Activated T-cell treated with anti-CD3 and anti-CD28 coated beads, Interleukin-2, amount 50 U/mL, for 48 hours (primary cell): ENCODE measurements around the gene EEF1A1.
"Not testable (repeated sequence)": the region's sequence is repeated elsewhere in the genome, so short reads cannot be mapped to it uniquely, and the experiment has no call there.

Source experiments
- DNase-seq, 2 experiments: peaks; one replicate each; pipeline ENCODE4 v3.0.0-alpha.2; 2020

EEF1A1 gene

GRCh38 chr6:73520688-73521350 lies at the start of gene EEF1A1:
EEF1A1 (minus strand) TSS chr6:73521032; CDS start chr6:73520026, 1,006 bp downstream.
- DNase-seq: peak; percentile 100

GRCh38 chr6:73569121-73569520 lies 48.3 kb upstream of the EEF1A1 start:
- DNase-seq: no peak

- no peak for DNase-seq
Measured at GRCh38 chr6:73566954-73567591, 46.2 kb upstream of the EEF1A1 start.

DNA sequence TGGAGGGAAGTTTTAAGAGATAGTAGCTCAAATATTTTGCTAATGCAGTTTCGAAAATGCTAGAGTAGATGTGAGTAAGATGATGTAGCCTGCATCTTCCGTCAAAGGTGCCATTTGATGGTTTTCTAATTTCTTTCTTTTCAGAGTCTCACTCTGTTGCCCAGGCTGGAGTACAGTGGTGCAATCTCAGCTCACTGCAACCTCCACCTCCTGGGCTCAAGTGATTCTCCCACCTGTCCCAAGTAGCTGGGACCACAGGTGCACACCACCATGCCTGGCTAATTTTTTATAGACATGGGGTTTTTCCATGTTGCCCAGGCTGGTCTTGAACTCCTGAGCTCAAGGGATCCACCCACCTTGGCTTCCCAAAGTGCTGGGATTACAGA lies 45.6 kb upstream of the EEF1A1 start:
- DNase-seq: not testable (repeated sequence)

- DNase-seq: no peak
Measured at GRCh38 chr6:73565767-73566485, 45.1 kb upstream of the EEF1A1 start.

- DNase-seq: no peak
Measured at GRCh38 chr6:73564578-73565345, 43.9 kb upstream of the EEF1A1 start.

DNA sequence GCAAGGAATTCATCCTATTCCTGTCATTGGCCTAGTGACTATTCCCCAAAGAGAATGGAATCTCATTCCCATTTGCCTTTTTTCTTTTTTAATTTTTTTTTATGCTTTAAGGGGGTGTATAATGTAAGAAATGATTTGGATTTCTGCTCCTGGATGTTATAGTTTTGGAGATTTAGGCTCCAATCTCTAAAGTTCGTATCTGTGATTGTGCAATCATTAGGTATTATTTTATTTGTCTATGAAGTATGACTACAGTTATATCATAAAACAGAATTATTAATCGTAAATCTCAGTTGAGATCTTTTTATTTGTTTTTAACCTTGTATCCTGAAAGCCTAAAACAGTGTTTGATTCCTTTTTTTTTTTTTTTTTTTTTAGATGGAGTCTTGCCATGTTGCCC lies 41.7 kb upstream of the EEF1A1 start:
- no peak for DNase-seq

- DNase-seq: no peak
Measured at GRCh38 chr6:73560853-73561407, 40.1 kb upstream of the EEF1A1 start.

- no peak for DNase-seq
Measured at GRCh38 chr6:73560182-73560732, 39.4 kb upstream of the EEF1A1 start.

DNA sequence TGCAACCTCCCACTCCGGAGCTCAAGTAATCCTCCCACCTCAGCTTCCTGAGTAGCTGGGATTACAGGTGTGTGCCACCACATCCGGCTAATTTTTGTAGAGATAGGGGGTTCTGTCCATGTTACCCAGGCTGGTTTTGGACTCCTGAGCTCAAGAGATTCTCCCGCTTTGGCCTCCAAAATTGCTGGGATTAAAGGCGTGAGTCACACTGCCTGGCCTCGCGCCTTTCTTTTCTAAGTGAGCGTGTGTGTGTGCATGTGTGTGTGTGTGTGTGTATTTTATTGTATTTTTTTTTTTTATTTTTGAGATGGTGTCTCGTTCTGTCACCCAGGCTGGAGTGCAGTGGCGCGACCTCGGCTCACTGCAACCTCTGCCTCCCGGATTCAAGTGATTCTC lies 38.6 kb upstream of the EEF1A1 start:
- not testable (repeated sequence) for DNase-seq

DNA sequence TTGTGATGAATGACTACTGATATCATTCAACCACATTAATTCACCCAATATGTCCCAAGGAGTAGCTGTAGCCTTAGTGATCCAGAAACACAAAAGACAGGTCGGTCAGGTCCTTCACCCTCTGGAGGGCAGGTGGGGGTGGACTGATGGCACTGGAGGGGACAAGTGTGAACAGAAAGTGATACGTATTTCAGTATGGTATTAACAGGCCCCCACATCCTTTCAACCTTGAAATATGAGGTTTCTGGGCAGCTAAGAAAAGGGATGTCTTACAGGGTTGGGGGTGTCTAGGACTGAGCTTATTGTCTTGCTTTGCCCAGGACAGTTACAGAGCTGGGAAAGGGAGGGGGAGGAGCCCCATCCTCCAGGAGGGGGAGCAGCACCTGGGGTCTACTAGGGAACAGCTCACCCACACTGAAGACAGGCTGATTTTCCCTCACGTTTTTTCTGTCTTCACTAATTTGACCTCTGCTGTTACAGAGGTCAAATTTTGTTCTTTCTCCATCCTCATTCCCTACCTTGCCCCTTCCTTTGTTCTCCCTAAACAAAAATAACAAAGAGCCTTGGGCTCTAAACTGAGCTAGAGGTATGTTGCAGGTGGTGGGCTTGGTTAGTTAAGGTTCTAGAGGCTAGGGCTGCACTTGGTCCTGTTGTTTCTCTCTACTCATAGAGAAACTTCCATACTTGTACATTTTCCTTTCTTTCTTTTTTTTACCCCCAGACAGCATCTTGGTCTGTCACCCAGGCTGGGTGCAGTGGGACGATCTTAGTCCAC lies 38.0 kb upstream of the EEF1A1 start:
- no peak for DNase-seq

DNA sequence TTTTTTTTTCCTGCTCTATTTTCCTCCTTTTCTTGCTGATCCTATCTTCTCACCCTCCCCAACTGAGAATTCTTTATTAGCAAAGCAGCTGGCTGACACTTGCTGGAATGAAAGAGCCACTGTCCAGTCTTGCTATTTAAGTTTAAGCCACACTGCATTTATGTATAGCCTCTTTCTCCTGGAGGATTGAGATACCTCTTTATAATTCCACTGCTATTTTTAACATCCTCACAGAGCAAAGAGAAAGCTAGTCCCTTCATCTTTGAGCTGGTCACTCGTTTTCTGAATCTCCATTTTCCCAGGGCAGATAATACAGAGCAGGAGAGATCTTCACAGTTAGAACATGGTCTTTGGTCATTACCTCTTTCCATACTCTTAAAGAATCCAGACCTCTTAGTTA lies 36.0 kb upstream of the EEF1A1 start:
- DNase-seq: no peak

DNA sequence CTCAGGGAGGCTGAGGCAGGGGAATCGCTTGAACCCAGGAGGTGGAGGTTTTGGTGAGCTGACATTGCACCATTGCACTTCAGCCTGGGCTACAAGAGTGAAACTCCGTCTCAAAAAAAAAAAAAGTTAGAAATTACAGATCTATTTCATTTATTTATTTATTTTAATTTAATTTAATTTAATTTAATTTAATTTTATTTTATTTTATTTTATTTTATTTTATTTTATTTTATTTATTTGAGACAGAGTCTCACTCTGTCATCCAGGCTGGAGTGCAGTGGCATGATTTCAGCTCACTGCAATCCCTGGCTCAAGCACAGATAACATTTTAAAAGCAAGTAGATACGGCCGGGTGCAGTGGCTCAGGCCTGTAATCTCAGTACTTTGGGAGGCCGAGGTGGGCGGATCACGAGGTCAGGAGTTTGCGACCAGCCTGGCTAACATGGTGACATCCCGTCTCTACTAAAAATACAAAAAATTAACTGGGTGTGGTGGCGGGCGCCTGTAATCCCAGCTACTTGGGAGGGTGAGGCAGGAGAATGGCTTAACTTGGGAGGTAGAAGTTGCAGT lies 34.6 kb upstream of the EEF1A1 start:
- not testable (repeated sequence) for DNase-seq

- DNase-seq: not testable (repeated sequence)
Measured at GRCh38 chr6:73551115-73551514, 30.3 kb upstream of the EEF1A1 start.

GRCh38 chr6:73548458-73549446 lies 27.9 kb upstream of the EEF1A1 start:
- DNase-seq: no peak

DNA sequence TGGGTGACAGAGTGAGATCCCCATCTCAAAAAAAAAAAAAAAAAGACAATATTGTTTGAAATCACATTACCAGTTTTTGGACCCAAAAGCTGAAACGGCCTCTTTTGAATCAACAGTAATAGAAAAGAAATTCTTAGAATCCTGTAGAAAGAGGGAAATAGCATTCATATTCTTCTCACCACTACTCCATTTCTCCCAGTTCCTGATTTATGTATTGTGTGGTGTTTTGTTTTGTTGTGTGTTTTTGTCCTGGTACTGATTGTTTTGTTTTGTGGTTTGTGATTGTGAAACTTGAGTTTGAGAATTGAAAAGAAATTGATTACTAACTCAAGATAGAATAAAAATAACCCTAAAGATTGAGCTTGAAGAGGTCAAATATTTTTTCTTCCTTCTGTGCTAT lies 26.2 kb upstream of the EEF1A1 start:
- no peak for DNase-seq

DNA sequence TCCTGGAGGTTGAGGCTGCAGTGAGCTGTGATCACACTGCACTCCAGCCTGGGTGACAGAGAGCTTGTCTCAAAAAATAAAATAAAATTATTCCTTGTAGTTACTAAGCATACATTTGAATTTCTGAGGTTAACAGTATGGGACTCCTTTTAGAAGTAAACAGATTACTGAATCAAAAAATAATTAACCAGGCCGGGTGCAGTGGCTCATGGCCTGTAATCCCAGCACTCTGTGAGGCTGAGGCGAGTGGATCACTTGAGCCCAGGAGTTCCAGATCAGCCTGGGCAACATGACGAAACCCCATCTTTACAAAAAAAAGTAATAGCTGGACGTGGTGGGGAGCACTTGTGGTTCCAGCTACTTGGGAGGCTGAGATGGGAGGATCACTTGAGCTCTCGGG lies 22.1 kb upstream of the EEF1A1 start:
- no peak for DNase-seq

DNA sequence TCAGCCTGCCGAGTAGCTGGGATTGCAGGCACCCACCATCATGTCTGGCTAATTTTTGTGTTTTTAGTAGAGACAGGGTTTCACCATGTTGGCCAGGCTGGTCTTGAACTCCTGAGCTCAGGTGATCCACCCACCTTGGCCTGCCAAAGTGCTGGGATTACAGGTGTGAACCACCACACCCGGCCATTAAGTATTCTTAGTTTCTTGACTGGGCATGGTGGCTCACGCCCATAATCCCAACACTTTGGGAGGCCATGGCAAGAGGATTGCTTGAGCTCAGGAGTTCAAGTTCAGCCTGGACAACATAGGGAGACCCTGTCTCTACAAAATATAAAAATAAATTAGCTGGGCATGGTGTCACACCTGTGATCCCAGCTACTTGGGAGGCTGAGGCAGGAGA lies 21.6 kb upstream of the EEF1A1 start:
- not testable (repeated sequence) for DNase-seq

GRCh38 chr6:73538116-73538779 lies 17.4 kb upstream of the EEF1A1 start:
- DNase-seq: no peak

DNA sequence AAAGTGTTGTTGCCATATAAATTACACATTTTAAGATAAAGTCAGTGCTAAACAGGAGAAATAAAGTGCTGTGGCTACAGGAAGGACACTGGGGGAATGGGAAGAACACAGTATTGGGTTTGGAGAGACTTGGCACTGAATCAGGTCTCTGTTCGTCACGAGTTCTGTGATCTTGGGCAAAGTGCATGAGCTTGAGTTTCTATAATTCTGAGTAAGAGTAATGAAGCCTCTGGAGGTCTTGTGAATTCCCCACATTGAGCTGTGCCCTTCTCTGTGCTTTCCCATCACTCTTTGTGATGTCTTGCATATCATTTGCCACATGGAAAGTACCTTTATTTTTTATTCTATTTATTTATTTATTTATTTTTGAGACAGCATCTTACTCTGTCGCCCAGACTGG lies 16.8 kb upstream of the EEF1A1 start:
- no peak for DNase-seq
